ENCODE results near the gene IPO4. TPM values are rescaled to one million over a fixed set of nuclear protein-coding genes. Genes with fewer than 3 reads are reported as not detected.

IPO4 gene
- total and polyA plus RNA-seq, 2 of the 13 experiments (the other 11 are each of a cell fraction or from before 2014, with no cell fraction given) = 39.0 to 179 TPM

DNA sequence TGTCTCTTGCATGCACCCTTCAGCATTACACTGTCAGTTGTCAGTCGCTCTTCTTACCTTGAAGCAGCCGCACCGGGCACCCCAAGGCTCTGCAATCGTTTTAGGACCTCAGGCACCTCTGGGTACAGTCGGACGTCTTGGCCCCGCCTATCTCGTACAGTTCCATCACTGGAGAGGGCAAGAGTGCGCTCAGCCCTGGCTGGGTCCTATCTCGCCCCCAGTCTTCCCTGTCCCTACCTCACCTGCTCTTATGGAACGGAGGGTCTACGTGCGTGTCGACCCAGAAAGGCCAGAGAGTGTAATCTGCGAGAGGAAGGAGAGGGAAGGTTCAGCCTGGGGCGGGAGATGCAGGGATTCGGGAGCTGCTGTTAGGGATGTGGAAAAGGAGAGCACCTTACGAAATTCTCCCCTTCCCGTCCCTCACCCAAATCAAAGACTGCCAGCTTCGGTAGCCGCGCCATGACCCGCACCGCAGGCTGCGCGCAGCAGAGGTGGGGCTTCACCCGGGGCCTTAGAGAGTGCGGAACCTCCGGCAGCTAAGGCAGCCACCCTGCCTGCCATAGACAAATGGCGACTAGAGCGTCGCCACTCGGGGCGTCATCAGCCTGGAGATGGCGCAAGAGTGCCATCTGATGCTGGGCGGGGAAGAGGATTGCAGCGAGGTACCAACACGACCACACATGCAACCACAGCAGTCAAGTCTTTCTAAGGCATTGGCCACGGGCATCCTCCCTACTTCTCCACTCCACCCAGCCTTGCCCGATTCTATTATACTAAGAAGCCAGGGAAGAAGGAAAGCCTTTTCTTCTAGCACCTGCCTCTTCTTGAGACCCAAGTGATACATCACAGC, 27.1 kb upstream of the IPO4 start, which contains the start of gene MDP1 (continued):
- TF ChIP-seq ZNF781 (CRISPR knock-in tag; IDR thresholded peaks at IDR 0.05; ENCODE audit: borderline replicate concordance, not compliant biosample characterization) (peak; percentile 99), MTF1 (CRISPR knock-in tag; IDR thresholded peaks at IDR 0.05) (peak; percentile 84; the same call in 1 of the 2 replicates), ZNF143 (CRISPR knock-in tag; IDR thresholded peaks at IDR 0.05) (peak; percentile 82), FOSL2 (CRISPR knock-in tag; IDR thresholded peaks at IDR 0.05) (peak; percentile 91), HNRNPK (IDR thresholded peaks at IDR 0.05; ENCODE audit: low read depth, low read length, poor library complexity, severe bottlenecking) (peak; percentile 55), ZNF343 (CRISPR knock-in tag; IDR thresholded peaks at IDR 0.05) (peak; percentile 94), JDP2 (CRISPR knock-in tag; IDR thresholded peaks at IDR 0.05; ENCODE audit: borderline replicate concordance) (no peak), ZNF20 (CRISPR knock-in tag; IDR thresholded peaks at IDR 0.05) (no peak), SCMH1 (CRISPR knock-in tag; IDR thresholded peaks at IDR 0.05; ENCODE audit: borderline replicate concordance) (no peak), ZNF879 (CRISPR knock-in tag; IDR thresholded peaks at IDR 0.05) (peak; percentile 81; the same call in 1 of the 2 replicates), MAFF (IDR thresholded peaks at IDR 0.05; ENCODE audit: low read depth, low read length) (no peak), ETV6 (CRISPR knock-in tag; conservative IDR thresholded peaks at IDR 0.05) (peak; percentile 99), CBFB (CRISPR knock-in tag; IDR thresholded peaks at IDR 0.05) (peak; percentile 97), KDM2A (CRISPR knock-in tag; IDR thresholded peaks at IDR 0.05; ENCODE audit: borderline replicate concordance, low read depth) (peak; percentile 100), HCFC1 (IDR thresholded peaks at IDR 0.05; ENCODE audit: low read depth, low read length) (peak; percentile 67), ZSCAN25 (CRISPR knock-in tag; IDR thresholded peaks at IDR 0.05) (peak; percentile 93), NFE2 (CRISPR knock-in tag; IDR thresholded peaks at IDR 0.05) (no peak; the same call in 1 of the 2 replicates), PITX1 (CRISPR knock-in tag; IDR thresholded peaks at IDR 0.05) (peak; percentile 97)
- TF ChIP-seq, protein P1, sequence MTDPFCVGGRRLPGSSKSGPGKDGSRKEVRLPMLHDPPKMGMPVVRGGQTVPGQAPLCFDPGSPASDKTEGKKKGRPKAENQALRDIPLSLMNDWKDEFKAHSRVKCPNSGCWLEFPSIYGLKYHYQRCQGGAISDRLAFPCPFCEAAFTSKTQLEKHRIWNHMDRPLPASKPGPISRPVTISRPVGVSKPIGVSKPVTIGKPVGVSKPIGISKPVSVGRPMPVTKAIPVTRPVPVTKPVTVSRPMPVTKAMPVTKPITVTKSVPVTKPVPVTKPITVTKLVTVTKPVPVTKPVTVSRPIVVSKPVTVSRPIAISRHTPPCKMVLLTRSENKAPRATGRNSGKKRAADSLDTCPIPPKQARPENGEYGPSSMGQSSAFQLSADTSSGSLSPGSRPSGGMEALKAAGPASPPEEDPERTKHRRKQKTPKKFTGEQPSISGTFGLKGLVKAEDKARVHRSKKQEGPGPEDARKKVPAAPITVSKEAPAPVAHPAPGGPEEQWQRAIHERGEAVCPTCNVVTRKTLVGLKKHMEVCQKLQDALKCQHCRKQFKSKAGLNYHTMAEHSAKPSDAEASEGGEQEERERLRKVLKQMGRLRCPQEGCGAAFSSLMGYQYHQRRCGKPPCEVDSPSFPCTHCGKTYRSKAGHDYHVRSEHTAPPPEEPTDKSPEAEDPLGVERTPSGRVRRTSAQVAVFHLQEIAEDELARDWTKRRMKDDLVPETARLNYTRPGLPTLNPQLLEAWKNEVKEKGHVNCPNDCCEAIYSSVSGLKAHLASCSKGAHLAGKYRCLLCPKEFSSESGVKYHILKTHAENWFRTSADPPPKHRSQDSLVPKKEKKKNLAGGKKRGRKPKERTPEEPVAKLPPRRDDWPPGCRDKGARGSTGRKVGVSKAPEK (CRISPR knock-in tag; IDR thresholded peaks at IDR 0.05; ENCODE audit: borderline replicate concordance) = peak; percentile 97
- TF ChIP-seq, protein P2, sequence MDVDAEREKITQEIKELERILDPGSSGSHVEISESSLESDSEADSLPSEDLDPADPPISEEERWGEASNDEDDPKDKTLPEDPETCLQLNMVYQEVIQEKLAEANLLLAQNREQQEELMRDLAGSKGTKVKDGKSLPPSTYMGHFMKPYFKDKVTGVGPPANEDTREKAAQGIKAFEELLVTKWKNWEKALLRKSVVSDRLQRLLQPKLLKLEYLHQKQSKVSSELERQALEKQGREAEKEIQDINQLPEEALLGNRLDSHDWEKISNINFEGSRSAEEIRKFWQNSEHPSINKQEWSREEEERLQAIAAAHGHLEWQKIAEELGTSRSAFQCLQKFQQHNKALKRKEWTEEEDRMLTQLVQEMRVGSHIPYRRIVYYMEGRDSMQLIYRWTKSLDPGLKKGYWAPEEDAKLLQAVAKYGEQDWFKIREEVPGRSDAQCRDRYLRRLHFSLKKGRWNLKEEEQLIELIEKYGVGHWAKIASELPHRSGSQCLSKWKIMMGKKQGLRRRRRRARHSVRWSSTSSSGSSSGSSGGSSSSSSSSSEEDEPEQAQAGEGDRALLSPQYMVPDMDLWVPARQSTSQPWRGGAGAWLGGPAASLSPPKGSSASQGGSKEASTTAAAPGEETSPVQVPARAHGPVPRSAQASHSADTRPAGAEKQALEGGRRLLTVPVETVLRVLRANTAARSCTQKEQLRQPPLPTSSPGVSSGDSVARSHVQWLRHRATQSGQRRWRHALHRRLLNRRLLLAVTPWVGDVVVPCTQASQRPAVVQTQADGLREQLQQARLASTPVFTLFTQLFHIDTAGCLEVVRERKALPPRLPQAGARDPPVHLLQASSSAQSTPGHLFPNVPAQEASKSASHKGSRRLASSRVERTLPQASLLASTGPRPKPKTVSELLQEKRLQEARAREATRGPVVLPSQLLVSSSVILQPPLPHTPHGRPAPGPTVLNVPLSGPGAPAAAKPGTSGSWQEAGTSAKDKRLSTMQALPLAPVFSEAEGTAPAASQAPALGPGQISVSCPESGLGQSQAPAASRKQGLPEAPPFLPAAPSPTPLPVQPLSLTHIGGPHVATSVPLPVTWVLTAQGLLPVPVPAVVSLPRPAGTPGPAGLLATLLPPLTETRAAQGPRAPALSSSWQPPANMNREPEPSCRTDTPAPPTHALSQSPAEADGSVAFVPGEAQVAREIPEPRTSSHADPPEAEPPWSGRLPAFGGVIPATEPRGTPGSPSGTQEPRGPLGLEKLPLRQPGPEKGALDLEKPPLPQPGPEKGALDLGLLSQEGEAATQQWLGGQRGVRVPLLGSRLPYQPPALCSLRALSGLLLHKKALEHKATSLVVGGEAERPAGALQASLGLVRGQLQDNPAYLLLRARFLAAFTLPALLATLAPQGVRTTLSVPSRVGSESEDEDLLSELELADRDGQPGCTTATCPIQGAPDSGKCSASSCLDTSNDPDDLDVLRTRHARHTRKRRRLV (CRISPR knock-in tag; IDR thresholded peaks at IDR 0.05) = peak; percentile 96
- TF ChIP-seq, protein P3, sequence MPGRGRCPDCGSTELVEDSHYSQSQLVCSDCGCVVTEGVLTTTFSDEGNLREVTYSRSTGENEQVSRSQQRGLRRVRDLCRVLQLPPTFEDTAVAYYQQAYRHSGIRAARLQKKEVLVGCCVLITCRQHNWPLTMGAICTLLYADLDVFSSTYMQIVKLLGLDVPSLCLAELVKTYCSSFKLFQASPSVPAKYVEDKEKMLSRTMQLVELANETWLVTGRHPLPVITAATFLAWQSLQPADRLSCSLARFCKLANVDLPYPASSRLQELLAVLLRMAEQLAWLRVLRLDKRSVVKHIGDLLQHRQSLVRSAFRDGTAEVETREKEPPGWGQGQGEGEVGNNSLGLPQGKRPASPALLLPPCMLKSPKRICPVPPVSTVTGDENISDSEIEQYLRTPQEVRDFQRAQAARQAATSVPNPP (CRISPR knock-in tag; IDR thresholded peaks at IDR 0.05) = peak; percentile 97

All from HepG2 (cell line).